Tongue (tissue), 2 donors: ENCODE data around the gene HRAS. TPM values are rescaled to one million over a fixed set of nuclear protein-coding genes. Genes with fewer than 3 reads are reported as not detected.
"Not testable (repeated sequence)": the region's sequence is repeated elsewhere in the genome, so short reads cannot be mapped to it uniquely, and the experiment has no call there.

Source experiments
- DNase-seq: peaks from one replicate; pipeline ENCODE4 v3.0.0-alpha.2; 2015
- total RNA-seq: library from RNA; depleted of rRNA; stranded (reverse); fragments of >200 nt; gene quantifications from one replicate; pipeline ENCODE4 v1.2.3, GENCODE V29; 2014

HRAS gene
- total RNA-seq, result 50.7 TPM

DNA sequence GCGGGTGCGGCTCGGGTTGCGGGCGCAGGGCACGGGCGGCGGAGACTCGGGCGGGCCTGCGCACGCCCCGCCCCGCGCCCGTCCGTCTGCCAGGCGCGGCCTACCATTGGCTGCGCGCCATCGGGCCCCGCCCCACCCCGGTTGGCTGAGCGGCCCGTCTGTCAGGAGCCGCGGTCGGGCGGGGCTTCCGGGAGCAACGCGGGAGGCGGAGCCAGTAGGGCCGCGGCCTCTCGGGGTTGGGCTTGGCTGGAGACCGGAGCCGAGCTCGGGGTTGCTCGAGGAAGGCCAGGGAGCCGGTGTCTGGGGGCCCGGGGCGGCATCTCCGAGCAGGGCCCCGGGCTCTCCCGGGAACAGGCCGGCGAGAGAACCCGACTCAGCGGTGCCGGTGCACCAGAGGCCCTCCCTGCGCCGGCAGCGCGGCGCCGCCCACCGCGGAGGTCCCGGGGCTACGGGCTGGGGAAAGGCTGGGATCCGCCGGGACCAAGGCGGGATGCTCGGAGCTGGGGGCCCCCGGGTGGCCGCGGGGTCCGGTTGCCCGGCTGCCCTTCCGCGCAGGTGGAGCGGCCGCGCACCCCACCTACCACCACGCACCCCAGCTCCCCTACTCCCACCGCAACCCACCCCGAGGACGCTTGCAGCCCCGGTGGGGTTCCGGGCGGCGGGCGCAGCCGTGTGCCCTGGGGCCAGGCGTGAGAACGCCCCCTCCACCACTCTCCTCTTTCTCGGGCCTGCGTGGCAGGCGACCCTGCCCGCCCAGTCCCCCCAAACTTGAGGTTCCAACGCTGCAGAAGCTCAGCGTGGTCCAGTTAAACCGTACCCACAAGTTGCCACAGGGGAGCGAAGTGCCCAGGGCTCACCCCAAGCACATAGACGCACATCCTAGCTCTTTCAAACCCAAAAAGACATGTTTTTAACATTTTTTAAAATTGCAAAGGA is at the start of gene HRAS:
TSS of gene HRAS (minus strand) at position 58 of the 936 bp plus-strand sequence.
- peak; percentile 98 for DNase-seq

DNA sequence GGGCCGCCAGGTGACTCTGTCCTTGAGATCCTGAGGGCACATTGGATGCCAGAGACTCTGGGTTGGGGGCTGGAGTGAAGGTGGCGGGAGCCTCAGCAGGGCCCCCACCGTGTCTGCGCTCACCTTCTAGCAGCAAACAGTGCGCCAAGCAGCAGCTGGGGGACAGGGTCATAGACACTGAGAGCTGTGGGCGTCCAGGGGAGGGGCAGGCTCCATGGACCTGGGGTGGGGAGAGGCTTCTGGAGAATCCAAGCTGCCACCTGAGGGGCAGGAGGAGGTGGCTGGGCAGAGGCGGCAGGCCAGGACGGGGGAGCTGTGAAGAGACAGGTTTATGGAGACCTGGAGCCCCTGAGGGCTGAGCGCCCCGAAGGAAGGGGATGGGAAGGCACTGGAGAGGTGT is 48.9 kb upstream of the HRAS start:
- DNase-seq, result no peak

DNA sequence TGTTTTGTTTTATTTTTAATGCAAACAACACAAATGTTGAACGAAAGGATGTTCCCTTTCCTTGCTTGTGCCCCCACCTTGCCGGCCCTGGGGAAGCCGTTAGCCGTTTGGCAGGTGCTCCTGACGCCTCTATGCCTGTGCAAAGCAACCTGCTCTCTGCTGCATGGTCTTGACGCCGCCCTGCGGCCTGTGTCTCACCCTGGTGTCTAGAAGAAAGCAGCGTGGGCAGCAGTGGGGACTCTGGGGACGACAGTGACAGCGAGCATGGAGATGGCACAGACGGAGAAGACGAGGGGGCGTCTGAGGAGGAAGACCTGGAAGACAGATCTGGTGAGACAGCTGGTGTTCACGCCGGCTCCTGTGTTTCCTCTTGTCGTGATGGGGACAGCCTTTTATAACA is 46.4 kb upstream of the HRAS start:
- no peak for DNase-seq

DNA sequence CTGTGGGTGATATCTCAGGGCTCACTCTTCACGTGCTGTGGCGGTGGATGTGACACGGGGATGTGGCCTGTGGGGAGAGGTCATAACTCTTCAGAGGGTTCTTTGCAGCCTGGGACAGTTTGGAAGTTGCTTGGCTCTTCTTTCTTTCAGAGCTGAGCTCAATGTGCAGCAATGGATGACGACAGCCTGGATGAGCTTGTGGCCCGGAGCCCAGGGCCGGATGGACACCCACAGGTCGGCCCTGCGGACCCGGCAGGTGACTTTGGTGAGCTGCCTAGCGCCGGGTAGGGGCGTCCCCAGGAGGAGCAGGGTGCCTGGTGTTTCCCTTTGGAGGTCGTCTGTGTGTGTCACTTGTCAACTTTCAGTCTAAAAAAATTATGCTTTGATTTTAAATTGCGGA is 46.0 kb upstream of the HRAS start:
- DNase-seq, result no peak

DNA sequence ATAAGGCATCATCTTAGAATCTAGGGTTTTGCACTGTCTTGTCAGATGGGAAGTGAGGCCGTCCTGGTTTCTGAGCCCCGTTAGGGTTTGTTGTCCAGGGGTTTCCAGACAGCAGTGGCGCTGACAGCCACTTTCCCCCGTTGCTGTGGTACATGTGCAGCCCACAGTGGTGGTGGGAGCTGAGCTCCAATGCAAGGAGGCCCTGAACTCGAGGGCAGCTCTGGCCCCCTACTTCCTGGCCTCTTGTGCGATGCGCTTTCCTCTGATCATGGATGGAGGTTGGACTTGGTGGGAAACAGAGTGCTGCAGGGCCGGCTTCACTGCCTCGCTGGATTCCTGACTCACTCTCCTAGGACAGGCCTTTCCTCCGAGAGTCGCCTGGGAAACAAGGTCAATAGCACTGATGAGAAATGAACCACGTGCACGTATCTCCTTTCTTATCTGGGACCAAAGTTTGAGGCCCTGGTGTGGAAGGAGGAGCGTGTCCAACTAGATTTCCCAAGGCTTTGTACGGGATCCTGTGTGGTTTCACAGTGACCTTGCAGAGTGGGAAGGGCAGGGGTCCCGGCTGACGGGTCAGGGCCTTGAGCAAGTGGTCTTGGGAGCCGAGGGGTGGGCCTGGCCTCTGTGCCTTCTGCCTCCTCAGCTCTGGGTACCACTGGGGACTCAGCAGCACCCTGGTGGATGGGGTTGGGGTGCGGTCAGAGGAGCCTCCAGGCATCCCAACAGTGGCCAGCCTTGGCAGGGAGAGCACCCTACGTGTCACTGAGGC is 44.6 kb upstream of the HRAS start:
- DNase-seq, result no peak

DNA sequence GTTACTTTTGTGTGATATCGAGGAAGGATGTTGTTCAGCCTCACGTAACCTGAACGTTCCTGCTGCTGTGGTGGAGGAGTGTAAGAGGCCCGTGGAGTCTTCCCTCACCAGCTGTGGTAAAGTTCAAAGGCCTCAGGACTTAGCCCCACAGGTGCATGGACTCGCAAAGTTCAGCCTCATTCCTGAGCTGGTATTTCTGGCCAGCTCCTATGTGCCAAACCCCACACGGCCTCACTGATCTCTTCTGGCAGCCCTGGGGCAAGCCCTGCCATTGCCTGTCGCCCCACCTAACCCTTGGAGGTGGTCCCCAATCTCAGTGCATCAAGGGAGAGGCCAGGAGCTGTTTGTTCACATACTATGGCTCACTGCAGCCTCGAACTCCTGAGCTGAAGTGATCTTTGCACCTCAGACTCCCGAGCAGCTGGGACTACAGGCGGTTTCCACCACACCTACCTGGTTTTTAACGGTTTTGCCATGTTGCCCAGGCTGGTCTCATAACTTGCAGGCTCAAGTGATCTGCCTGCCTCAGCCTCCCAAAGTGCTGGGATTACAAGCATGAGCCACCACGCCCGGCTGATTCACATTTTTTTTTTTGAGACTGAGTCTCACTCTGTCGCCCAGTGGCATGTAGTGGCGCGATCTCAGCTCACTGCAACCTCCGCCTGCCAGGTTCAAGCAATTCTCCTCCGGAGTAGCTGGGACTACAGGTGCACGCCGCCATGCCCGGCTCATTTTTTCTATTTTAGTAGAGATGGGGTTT is 43.1 kb upstream of the HRAS start:
- DNase-seq, result no peak

DNA sequence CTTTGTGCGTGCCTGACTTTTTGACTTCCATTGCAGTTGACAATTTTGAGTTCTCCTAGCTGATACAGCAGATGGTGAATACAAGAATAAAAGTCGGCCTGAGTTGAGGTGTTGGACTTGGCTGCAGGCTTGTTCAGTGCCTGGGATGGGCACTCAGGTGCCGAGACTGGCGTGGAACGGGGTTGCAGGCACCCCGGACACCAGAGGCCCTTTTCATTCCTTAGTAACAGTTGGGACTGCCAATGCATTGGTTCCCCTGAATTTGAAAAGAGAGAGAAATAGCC is 42.2 kb upstream of the HRAS start:
- no peak for DNase-seq

DNA sequence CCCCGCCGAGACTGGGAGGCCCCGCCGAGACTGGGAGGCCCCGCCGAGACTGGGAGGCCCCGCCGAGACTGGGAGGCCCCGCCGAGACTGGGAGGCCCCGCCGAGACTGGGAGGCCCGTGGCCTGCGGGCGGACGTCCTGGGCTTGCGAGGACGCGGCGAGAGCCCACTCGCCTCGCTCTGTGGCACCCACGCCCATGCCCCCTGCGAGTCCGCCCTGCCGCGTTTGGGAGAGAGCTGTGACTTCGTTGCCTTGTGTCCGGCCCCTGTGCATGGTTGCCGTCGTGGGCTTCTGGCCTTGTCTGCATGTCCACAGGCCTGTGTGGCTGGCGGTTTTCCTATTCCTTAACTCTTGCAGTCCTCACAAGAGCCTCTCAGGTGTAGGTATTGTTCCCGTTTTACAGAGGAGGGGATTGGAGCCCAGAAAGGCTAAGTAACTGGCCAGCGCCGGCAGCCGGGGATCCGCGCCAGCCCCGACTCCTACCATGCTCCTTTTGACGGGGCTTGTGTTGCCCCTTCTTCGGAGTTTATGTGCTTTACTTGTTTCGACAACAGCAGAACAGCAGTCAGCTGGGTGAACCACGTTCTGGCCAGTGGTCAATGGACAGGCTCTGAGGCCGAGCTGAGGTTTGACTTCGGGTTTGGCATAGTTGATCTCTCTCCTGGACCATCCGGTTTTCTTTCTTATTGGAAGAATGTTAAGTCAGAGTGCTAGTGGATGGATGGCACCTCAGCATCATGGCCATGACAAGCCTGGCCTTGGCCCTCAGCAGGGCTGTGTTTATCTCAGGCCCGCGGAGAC is 41.6 kb upstream of the HRAS start:
- no peak for DNase-seq

DNA sequence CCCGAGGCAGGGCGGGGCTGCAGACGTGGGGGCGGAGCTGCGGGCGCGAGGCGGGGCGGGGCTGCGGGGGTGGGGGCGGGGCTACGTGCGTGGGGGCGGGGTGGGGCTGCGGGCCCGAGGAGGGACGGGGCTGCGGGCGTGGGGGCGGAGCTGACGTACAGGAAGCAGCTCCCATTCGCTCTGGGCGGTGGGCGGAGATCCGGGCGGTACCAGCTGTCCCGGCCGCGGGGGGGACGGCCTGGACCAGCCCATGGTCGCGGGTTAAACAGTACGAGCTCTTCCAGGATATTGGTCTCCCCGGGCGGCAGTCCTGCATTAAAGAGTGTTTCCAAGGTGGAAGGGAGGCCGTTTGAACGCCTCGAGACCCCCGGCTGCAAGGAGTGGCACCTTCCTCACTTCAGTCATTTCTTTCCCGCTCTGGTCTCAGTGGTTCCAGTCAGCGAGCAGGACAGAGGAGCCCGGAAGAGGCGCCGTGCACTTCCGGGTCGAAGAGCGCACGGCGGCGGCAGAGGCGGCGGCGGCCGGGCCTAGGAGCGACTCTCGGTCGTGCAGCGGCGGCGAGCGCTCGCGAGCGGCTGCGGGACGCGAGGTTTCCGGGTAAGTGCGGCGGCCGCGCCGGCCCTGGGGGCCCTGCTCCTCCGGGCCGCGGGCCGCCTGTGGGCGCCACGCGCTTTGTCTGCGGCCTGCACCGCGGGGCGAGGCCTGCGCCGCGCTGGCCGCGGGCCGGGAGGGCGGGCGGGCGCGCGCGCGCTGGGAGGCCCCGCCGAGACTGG is 40.8 kb upstream of the HRAS start, which contains the start of gene PHRF1:
TSS of gene PHRF1 (plus strand) at position 475 of the 773 bp plus-strand sequence. CDS start 5,043 bp downstream, outside the sequence.
- peak; percentile 98 for DNase-seq

DNA sequence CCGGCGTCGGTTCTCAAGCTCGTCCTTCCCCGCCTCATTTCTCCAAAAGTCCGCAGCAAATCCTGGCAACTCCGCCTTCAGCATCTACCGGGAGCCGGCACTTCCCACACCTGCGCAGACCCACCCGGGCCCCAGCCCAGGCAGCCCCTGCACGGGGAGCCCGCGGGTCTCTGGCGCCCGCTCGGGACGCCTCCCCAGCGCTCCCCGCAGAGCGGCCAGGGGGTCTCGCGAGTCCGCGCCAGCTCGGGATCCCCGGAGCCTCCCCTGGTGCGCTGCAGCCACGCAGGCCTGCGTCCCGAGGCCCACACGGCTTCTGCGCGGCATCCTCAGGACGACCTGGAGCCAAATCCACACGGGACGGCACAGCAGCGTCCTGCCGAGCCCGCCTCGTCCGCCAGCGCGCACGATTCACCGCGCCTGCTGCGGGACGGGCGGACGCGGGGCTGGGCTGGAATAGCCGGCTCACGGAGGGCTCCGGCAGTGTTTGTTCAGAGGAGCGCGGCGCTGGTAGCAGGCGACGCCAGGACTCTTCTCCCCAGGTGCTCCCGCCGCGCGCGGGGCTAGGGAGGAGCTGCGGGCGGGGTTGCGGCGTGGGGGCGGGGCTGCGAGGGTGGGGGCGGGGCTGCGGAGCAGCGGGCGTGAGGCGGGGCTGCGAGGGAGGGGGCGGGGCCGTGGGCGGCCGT is 40.1 kb upstream of the HRAS start:
- DNase-seq, result peak; percentile 40

DNA sequence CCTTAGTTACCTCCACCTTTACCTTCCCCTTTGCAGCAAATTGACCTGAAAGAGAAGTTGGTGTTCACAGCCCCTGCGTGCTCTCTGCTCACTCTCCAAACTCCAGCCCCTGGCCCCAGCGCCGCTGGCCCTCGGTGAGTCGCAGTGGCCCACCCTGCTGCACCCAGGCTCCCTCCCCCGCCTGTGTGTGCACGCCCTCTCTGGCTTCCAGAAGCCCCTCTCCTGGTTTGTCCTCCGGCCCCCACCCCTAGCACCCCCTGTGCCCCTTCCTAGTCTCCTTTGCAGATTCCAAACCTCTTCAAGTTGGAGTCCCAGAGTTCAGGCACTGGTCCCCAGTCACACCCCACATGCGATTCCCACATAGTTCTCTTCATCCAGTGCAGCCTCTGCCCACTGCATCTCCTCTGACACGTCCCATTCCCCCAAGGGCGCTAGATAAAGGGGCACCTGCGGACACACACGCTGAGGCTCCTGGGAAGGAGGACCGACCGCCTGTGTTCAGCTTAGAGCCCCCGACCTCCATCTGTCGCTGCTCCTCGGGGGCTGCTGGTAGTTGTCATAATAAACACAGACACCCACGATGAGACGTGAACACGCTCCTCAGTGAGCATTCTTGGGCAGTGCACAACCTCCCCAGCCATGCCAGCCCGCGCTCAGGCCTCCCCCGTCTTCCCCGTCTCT is 39.4 kb upstream of the HRAS start:
- DNase-seq, result no peak

DNA sequence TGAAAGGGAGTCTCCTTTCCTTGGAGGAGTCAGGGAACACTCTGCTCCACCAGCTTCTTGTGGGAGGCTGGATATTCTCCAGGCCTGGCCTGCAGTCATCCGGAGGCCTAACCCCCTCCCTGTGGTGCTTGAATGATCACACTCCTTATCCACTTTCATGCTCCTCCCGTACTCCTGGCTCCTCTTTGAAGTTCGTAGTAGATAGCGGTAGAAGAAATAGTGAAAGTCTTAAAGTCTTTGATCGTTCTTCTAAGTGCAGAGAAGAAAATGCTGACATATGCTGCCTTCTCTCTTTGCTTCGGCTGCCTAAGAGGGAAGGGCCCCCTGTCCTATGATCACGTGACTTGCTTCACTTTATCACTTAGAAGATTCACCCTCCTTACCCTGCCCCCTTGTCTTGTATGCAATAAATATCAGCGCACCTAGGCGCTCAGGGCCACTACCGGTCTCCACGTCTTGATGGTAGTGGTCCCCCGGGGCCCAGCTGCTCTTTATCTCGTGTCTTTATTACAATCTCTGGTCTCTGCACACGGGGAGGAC is 38.7 kb upstream of the HRAS start:
- DNase-seq, result not testable (repeated sequence)

DNA sequence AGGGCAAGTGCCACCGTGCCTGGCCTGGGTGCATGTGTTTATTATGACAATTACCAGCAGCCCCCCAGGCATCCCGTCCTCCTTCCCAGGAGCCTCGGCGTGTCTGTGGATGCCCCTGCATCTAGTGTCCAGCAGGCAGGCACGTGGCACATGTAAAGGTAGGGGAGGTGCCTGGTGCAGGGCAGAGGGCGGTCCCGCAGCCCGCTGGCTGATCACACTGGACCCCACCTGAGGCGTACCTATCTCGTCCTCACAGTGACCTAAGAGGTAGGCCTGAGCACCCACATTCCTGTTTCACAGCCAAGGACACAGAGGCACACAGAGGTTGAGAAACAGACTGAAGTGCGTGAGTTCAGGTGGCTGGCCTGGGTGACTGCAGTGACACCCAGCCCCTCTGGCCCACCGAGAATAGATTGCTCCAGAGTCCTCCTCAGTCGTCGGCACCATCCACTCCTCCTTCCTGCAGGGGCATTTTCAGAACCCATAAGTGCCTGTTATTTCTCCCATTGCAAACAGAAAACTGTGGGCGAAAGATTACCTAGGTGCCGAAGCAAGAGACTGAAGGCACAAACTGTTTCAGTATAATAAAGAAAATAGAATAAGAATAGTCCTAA is 37.9 kb upstream of the HRAS start:
- DNase-seq, result no peak

DNA sequence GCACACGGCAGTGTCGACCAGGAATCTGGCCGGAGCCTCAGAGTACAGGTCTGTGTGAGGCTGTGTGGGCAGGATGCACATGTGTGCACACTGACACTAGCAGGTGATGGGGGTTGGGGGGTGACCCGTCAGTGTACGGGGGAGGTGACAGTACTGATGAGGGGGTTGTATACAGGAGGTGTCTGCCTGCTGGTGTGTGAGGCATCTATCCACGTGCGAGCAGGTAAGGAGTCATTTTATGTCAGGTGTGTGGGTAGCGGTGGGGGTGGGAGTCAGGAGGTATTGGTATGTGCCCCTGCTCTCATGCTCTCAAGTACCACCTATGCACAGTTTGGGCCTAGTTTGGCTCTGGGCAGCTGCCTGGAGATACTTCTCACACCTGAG is 36.4 kb upstream of the HRAS start:
- no peak for DNase-seq

DNA sequence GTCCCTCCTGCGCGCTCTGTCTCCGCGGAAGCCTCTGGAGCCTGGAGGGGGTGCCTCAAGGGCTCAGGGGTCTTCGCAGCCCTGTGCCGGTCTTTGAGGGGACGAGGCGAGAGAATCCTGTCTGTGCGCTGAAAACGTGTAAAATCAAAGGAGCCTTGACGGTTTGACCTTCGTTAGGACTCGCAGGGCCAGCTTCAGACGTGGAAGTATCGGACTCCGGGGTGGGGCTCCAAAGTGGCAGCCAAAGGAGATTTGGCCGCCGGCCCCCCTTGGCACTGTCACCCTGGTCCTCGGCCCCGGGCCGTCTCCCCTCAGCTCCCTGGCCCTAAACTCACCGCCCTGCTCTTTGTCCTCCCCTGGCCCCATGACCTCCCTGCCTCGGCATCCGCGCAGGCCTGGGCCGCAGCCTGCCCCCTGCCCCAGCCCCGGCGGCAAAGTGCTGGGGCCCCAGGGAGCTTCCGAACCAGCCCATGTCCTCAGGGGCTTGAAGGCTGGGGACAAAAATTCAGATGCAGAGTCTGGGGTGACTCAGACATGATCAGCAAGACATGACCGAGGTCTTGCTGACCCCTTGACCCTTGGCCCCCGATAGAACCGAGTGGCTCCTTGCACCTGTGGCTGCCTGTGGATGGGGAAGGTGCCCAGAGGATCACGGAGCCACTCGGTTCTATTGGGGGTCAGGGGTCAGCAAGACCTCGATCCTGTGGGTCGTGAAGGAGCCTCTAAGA is 33.9 kb upstream of the HRAS start:
- DNase-seq, result peak; percentile 22

DNA sequence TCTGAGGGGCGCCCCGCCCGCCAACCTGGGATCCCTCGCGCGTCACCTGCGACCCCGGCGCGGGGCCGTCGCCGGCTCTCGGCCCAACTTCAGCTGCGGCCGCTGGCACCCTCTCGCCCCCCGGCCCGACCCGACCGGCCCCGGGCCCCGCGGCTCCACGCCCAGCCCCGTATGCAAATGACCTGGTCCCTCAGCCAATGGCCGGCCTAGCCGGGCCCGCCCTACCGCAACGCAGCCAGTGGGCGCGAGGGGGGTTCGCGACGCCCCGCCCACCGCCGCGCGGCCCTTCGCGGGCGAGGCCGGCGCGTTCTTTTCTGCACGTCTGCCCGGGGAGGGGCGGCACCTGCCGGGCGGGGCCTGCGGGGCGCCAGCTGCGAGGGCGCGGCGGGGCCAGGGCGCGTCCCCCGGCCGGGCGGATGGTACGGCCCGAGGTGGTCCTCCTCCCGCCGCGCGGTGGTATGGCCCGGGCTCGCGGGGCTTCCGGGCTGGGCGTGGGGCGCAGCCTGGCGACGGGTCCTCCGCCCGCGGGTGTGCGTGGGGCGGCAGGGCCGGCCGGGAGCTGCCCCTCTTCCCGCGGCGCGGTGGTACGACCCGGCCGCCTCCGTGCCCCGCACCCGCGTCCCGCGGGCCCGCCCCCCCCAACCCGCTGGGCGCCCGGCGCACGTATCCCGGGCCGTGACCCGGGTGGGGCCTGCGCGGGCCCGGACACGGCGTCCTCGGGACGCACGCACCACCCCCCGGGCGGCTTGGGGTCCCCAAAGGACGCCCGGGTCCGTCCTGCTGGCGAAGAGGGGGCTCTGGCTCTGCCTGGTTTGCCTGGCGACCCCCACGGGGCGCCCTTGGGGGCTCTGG is 33.2 kb upstream of the HRAS start:
- DNase-seq, result peak; percentile 97

DNA sequence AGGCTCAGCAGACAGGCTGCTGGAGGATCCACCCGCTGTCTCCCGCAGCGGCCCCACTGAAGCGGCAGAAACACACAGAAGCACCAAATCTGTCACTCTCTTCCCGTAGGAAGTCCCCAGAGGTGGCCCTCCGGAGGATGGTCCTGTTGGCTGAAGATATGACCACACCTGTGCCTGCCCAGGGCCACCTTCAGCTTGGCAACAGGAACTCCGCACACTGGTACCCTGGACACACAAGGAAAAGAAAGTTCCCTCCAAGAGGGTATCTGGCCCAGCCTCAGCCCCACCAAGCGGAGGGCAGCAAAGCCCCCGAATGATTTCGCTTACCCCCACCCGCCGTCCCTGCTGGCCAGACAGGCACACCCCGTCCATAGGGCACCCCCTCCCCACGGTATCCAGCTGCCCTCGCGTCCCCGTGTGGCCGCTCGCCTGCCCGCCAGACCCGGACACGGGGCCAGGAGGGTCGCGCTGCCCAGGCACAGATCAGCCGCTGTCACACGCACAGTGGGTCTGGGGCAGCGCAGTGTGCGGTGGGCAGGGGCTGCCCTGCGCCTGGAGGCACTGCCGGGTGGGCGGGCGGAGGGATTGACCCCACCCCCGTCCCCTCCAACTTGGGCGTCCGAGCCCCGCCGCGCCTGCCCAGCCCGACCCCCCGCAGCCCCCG is 32.4 kb upstream of the HRAS start:
- no peak for DNase-seq
